NCI-H69 (cell line): Measurements from ENCODE around the gene GSTP1.
A peak's percentile ranks its signal among the peaks of the same experiment; 100 is the strongest.
"Not testable (repeated sequence)": the region's sequence is repeated elsewhere in the genome, so short reads cannot be mapped to it uniquely, and the experiment has no call there.

Experiments used
- DNase-seq: peaks from one replicate; lab custom pipeline; 2025; lab: John Stamatoyannopoulos, UW

Gene GSTP1

GRCh38 chr11:67583247-67584204, at the start of gene GSTP1:
Gene GSTP1 (plus strand): TSS chr11:67583812. CDS start chr11:67583844, 32 bp downstream.
- peak; percentile 95 for DNase-seq

DNA sequence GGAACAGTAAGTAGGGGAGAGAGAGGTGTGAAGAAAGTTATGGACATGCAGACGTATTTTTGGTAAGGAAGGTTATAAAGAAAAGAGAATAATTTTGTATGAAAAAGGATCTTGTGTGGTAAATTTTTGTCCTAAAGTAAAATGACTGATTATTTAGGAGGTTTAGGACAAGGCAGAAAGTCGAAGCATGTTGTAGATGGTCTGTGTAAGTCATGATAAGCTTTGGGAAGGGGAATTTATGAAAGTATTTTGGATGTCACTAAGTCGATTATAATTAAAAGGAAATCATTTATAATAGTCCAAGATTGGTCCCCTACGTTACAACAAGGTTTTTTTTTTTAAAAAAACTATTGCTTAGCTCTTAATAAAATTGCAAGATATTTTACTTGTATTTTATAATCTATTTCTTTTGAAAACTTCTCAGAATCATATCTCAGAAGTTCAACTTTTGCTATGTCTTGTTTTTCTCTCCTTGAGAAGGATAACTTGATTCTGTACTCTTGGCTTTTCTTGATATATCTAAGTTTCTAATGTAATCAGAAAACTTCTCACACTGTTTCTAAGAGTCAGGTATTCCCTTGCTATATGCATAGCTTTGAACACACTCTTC, 49.4 kb upstream of the GSTP1 start:
- no peak for DNase-seq

DNA sequence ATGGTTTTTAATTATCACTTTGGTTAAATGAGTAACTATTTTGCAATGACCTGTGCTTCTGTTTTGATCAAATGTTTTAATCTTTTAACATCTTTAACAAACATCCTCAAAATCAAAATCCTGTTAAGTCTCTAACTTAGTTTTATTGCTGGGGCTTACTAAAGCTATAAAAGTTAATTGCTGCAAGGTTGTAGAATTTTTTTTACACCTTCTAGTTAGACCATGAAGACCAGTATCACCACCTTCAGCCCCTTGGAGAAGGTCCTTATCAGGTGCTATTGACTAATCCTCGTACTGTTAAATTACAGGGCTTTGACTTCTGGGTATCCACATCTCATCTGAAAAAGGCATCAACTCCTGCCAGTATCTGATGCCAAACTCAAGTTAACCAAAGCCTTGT, 48.1 kb upstream of the GSTP1 start:
- DNase-seq, result no peak

GRCh38 chr11:67538306-67538705, 45.3 kb upstream of the GSTP1 start:
- no peak for DNase-seq

DNA sequence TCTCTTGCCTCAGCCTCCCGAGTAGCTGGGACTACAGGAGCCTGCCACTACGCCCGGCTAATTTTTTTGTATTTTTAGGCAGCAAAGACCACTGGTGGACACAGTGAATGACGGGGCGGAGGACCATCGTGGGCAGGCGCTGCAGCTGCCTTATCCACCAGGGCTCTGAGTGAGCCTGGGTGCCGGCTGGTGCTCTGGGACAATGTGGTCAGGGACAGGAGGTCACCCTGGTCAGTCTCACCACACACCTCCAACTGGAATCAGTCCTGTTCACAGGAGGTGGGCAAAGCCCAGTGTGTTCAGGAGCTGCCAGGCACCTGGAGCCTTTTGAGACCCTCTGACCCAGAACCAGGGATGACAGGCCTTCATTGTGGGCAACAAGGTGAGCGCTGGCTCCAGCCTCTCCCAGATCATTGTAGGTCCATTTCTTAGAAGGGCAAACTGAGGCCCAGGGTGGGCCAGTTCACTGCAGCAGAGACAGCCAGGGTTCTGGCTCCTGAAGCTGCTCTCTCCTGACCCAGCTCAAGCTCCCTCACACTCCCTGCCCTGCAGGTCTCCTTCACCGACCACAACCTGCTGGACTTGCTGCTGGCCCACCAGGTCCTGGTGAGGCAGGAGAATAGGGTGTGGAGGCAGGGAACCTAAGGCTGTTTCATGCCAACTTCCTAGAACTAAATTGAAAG, 44.6 kb upstream of the GSTP1 start:
- no peak for DNase-seq

GRCh38 chr11:67539550-67539949, 44.1 kb upstream of the GSTP1 start:
- no peak for DNase-seq

DNA sequence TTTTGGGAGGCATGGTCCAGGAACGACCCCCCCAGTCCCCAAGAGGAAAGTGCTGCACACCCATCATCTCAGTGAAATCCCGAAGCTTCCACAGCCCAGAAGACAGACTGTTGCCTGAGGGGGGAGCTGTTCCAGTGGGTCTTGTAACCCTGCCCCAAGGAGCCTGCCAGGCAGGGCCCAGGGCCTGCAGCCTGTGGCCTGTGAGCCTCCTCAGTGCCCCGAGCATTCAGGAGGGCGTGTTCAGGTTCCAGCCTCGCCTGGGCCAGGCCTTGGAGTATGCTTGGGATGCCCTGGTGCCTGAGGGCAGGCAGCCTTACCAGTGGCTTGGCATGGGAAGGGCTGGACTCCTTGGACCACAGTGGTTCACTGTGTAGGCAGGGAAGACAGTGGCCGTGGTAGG, 42.4 kb upstream of the GSTP1 start:
- DNase-seq, result no peak

GRCh38 chr11:67542169-67542568, 41.4 kb upstream of the GSTP1 start:
- DNase-seq, result no peak

DNA sequence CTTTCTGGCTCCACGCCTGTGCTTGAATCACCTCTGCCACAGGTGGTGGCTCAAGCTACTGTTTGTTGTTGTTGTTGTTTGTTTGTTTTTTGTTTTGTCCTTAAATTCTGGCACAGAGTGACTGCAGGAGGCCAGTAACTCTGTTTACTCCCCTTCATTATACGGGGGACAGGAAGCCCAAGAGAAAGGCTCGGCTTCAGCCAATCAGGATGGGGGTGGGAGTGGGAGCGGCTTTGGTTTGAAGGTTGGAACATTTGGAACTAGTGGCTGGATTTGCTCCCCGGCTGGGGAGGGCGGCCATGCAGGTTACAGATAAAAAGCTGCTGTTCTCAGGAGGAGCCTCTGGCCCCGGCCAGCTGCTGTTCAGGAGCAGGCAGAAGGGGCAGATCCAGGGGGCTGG, 40.6 kb upstream of the GSTP1 start:
- no peak for DNase-seq

- DNase-seq, result no peak
These were observed 40.0 kb upstream of the GSTP1 start for GRCh38 chr11:67543585-67543984.

DNA sequence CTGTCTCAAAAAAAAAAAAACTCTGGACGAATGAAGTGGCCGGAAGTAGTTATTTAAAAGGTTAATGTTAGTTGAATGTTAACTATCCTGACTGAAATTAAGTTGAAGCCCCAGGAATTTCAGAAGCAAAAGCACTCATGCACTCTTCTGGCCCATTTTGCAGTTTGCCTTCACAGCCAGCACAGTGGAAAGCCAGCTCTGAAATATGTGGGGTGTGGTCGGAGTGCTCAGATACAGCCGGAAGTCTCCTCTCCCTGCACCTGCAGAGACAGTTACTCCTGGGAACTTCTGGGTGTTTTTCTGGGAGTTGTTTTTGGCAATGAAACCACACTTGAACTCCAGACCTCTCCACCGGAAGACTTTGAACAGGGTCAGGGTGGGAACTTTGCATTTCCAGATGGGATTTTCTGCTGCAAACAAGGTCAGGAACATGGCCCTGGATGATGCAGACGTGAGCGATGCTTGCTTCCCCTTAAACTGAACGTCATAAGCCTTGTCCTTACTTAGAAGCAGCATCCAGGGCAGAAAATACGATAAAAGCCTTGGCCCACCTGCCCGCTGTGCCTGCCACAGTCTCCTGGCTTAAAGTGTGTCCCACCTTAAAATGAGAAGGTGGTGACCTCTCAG, 38.9 kb upstream of the GSTP1 start:
- DNase-seq, result no peak

GRCh38 chr11:67545280-67545679, 38.3 kb upstream of the GSTP1 start:
- no peak for DNase-seq

GRCh38 chr11:67548112-67548511, 35.5 kb upstream of the GSTP1 start:
- DNase-seq, result not testable (repeated sequence)

GRCh38 chr11:67548555-67549110, 35.0 kb upstream of the GSTP1 start:
- no peak for DNase-seq

DNA sequence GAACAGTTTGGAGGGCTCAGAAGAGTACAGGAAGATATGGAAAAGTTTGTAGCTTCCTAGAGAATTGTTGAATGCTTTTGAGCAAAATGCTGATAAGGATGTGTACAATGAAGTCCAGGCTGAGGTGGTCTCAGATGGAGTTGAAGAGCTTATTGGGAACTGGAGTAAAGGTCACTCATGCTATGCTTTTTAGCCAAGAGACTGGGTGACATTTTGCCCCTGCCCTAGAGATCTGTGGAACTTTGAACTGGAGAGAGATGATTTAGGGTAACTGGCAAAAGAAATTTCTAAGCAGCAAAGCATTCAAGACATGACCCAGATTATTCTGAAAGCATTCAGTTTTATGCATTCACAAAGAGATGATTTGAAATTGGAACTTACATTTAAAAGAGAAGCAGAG, 32.5 kb upstream of the GSTP1 start:
- DNase-seq, result no peak

- DNase-seq, result not testable (repeated sequence)
These were observed 31.9 kb upstream of the GSTP1 start for GRCh38 chr11:67551697-67552096.

GRCh38 chr11:67556244-67556643, 27.4 kb upstream of the GSTP1 start:
- no peak for DNase-seq

DNA sequence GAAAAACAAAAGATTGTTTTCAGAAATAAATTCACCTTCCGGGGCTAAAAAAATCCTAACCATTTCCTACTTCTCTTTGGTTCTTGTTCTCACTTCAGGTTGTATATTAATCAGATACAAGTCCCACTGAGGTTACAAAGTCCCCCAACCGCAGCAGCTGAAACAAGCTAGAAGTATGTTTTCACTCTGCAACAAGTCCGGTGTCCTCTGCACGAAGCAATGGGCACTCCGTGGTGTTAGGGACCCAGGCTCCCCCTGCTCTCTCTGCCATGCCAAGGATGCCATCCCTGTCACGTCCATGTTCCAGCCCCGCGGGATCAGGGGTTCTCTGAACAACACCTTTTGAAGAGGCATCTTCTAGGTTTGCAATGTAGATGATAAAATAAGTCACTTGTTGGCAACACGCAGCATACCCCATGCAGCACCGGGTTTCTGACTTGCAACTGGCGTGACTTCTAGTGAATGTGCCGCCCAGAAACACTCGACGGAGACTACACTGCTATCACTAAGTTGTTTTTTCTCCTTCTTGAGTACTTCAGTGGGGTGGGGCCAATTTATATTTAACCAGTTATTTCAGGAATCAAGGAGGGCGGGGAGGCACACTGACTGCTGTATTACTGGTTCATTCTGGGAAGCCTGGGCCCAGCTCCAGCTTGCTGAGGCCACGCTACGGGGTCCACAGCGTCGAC, 25.4 kb upstream of the GSTP1 start:
- DNase-seq, result no peak

DNA sequence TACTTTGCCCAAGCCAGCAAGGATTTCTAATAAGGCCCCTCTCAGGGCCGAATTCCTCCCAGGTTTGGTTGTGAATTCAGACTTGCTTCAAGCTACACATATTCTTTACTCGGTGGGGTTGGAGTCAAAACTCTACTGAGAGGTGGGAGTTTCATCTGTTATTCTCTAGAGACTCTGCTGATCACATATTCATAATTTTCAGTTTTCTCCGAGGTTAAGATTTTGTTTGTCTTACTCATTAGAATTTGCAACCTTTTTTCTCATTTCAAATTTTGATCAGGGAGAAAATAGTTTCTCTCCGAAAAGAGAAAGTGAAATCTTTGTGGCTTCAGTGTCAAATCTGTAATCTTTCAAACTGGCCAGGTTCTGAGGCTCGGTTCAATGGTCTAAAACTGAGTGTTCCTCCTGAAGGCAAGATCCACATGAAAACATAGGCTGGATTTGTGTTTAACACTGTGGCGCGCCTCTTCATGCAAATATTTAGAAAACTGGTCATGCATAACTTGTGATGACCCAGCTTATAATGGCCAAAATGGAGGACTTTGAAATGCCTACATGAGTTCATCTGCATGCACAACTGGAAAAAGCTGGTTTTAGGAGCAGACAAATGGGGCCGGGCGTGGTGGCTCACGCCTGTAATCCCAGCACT, 21.5 kb upstream of the GSTP1 start:
- DNase-seq, result no peak

GRCh38 chr11:67562963-67563704, 20.5 kb upstream of the GSTP1 start:
- DNase-seq, result no peak
